GM12878 (cell line): ENCODE data around the gene NOM1. TPM values are rescaled to one million over a fixed set of nuclear protein-coding genes. Genes with fewer than 3 reads are reported as not detected.

Experiments used
- ATAC-seq: fragments of 200-7000 bp; cut with Tn5 transposase; 3 replicates; pipeline ENCODE4 v1.9.1; 2020; ENCODE audit warnings: mild to moderate bottlenecking, moderate library complexity
- BruUV-seq: library from RNA; stranded (reverse); fragments of 400-500 nt; replicated peaks from 2 replicates; lab custom pipeline; 2021; lab: Mats Ljungman, UMichigan
- CTCF ChIA-PET: fragments of 300-600 bp; sonication (Branson Sonifier 250); formaldehyde crosslinking; extraction: SDS; loops from one replicate; lab custom pipeline; 2021; ENCODE audit warnings: inconsistent platforms; lab: Yijun Ruan, JAX
- POLR2A ChIA-PET: fragments of 350-600 bp; formaldehyde crosslinking; extraction: SDS; loops from one replicate; lab custom pipeline; 2021; ENCODE audit warnings: inconsistent platforms; lab: Charles Lee
- RAD21 ChIA-PET: fragments of 300-600 bp; sonication (Branson Sonifier 250); formaldehyde crosslinking; loops from one replicate; lab custom pipeline; 2023; ENCODE audit warnings: antibody characterized with exemption; ENCODE audit not compliant: unreplicated experiment; lab: Charles Lee
- SMC1A ChIA-PET: fragments of 300-600 bp; sonication (Branson Sonifier 250); formaldehyde crosslinking; loops from one replicate; lab custom pipeline; 2023; ENCODE audit not compliant: unreplicated experiment, uncharacterized antibody; lab: Charles Lee
- DNase-seq: peaks from one replicate; pipeline ENCODE4 v3.0.0-alpha.2; 2011; ENCODE audit warnings: low read depth, low spot score
- FAIRE-seq: peaks from 3 replicates; lab custom pipeline; 2011; peaks lifted over from hg19 to GRCh38; lab: Jason Lieb, UNC
- H2AFZ ChIP-seq: 2 replicates; pipeline ENCODE4 v1.6.0; 2011; ENCODE audit warnings: low read depth, low read length, control low read depth; ENCODE audit not compliant: control insufficient read depth
- H3K27ac ChIP-seq: 2 replicates; pipeline ENCODE4 v1.5.1; 2011; ENCODE audit warnings: control low read depth; ENCODE audit not compliant: control insufficient read depth, insufficient read depth
- H3K27me3 ChIP-seq, 2 experiments: replicated peaks in 1 of 2; 2 replicates each; pipeline versions ENCODE4 v1.6.0 to v1.6.1; 2011; ENCODE audit warnings: low read length in 1 of 2; ENCODE audit not compliant: control insufficient read depth in 2 of 2, insufficient read depth in 2 of 2
- H3K36me3 ChIP-seq, 2 experiments: 2 replicates each; pipeline ENCODE4 v1.5.1; 2011; ENCODE audit warnings: low read length in 1 of 2; ENCODE audit not compliant: control insufficient read depth in 2 of 2, insufficient read depth in 2 of 2
- H3K4me1 ChIP-seq: 2 replicates; pipeline ENCODE4 v1.6.1; 2011; ENCODE audit warnings: mild to moderate bottlenecking, low read length, moderate library complexity, mixed read lengths; ENCODE audit not compliant: control insufficient read depth, insufficient read depth
- H3K4me2 ChIP-seq: 2 replicates; pipeline ENCODE4 v1.6.0; 2011; ENCODE audit warnings: control low read depth; ENCODE audit not compliant: control insufficient read depth, insufficient read depth
- H3K4me3 ChIP-seq: fragments of 200-600 bp; sonication (generic); 2 replicates; pipeline ENCODE4 v1.5.1; 2016
- H3K79me2 ChIP-seq: 2 replicates; pipeline ENCODE4 v1.6.0; 2011; ENCODE audit warnings: low read length; ENCODE audit not compliant: control insufficient read depth, insufficient read depth
- H3K9ac ChIP-seq: 2 replicates; pipeline ENCODE4 v1.8.0; 2011; ENCODE audit warnings: low read length, control low read depth, mixed read lengths; ENCODE audit not compliant: control insufficient read depth, insufficient read depth
- H3K9me3 ChIP-seq: replicated peaks from 3 replicates; pipeline ENCODE4 v1.5.1; 2011; ENCODE audit warnings: mild to moderate bottlenecking, low read length; ENCODE audit not compliant: control insufficient read depth, insufficient read depth
- H4K20me1 ChIP-seq: 2 replicates; pipeline ENCODE4 v1.6.0; 2011; ENCODE audit not compliant: control insufficient read depth, insufficient read depth
- CBX5 ChIP-seq: sonication (generic); IDR thresholded peaks from 2 replicates; pipeline ENCODE4 v1.6.1; 2016; ENCODE audit warnings: low read depth, moderate library complexity, mild to moderate bottlenecking, inconsistent platforms
- EED ChIP-seq: sonication (generic); IDR thresholded peaks from 2 replicates; pipeline ENCODE4 v1.6.1; 2016; ENCODE audit warnings: antibody characterized with exemption, low read depth
- KDM1A ChIP-seq: fragments of 200-600 bp; sonication (generic); IDR thresholded peaks from 2 replicates; pipeline ENCODE4 v1.6.1; 2016; ENCODE audit warnings: borderline replicate concordance
- NFYB ChIP-seq: IDR thresholded peaks from 2 replicates; pipeline ENCODE4 v1.6.1; 2011; ENCODE audit warnings: low read depth, mild to moderate bottlenecking, low read length, improper control_type of control experiment, moderate library complexity; ENCODE audit not compliant: insufficient read depth
- PBX3 ChIP-seq: IDR thresholded peaks from 2 replicates; pipeline ENCODE4 v1.6.1; 2011; ENCODE audit warnings: mild to moderate bottlenecking, low read depth, low read length, moderate library complexity; ENCODE audit not compliant: insufficient replicate concordance
- SIN3A ChIP-seq: IDR thresholded peaks from 2 replicates; pipeline ENCODE4 v1.6.1; 2012; ENCODE audit warnings: low read depth, low read length, improper control_type of control experiment
- ZNF217 ChIP-seq: fragments of 450-650 bp; IDR thresholded peaks from 2 replicates; pipeline ENCODE4 v1.6.1; 2017; ENCODE audit warnings: antibody characterized with exemption, mild to moderate bottlenecking
- WGBS: methylation state at CpG from one replicate; pipeline ENCODE4 v1.1.6; 2016; ENCODE audit warnings: low lambda C conversion rate; ENCODE audit not compliant: insufficient replicate concordance, insufficient coverage; ENCODE audit errors: missing lambda C conversion rate; 5-methylcytosine and 5-hydroxymethylcytosine counted together
- in situ Hi-C: fragments of 300-500 bp; cut with MboI; formaldehyde crosslinking; loops from 9 replicates; pipeline ENCODE4 v1.14.3; 2018; ENCODE audit warnings: mixed read lengths
- intact Hi-C: fragments of 100-400 bp; cut with micrococcal nuclease; formaldehyde crosslinking; loops from one replicate; pipeline ENCODE4 v1.14.2; 2022; ENCODE audit not compliant: unreplicated experiment
- polyA plus RNA-seq, 11 experiments: library from polyadenylated mRNA; depleted of rRNA in 4 of 11; unstranded in 6 of 11; stranded (reverse) in 5 of 11; fragments of >200 nt; fragmentation: Nextera tagmentation in 4 of 11; fragmentation: Illumina TruSeq in 1 of 11; extraction: Ambion mirVana in 4 of 11; extraction: Trizol in 1 of 11; gene quantifications; 1 replicate in 1 of 11; 2 replicates in 10 of 11; pipeline versions ENCODE4 v1.2.1 to v1.2.3, GENCODE V29; 2011 to 2016; ENCODE audit warnings: inconsistent platforms in 2 of 11, missing spikeins in 2 of 11, low read depth in 1 of 11
- total RNA-seq, 4 experiments: library from RNA; depleted of rRNA in 3 of 4; stranded (reverse); fragments of >200 nt in 3 of 4; fragmentation: Illumina TruSeq in 1 of 4; extraction: Trizol in 1 of 4; gene quantifications; 2 replicates each; pipeline versions ENCODE4 v1.2.1 to v1.2.3, GENCODE V29; 2013 to 2021

The NOM1 gene
- total and polyA plus RNA-seq, 10 of the 15 experiments (the other 5 are each of a cell fraction or from before 2014, with no cell fraction given), result 2.9 to 21.3 (median 17.8) TPM

GRCh38 chr7:157007470-157008066, 58.1 kb downstream of the NOM1 start:
- WGBS, result 27% methylated on average over 18 of the region's 18 CpGs
- H3K4me2 ChIP-seq, result no peak overlapping the region
- H3K36me3 ChIP-seq, result no peaks in the 10 kb centered on the region; a peak in 1 of 4 replicates
- no peak overlapping the region for H2AFZ ChIP-seq
- DNase-seq (no peak), FAIRE-seq (no peak), ATAC-seq (no peak)
- intact Hi-C loops (no loop called here), in situ Hi-C loops (no loop called here)
- H3K27me3 ChIP-seq, result peaks cover 0 to 22% of the 10 kb centered on the region in 2 experiments; a peak in 3 of 4 replicates
- no TSS peak for BruUV-seq
- ChIA-PET RAD21 (no interaction called here), SMC1A (interaction anchor here (2.5 kb wide), 1 partner anchor 16 kb away, joined by 6 read pairs; no protein-coding TSS in a partner anchor), CTCF (interaction anchor here (0.6 to 1.2 kb wide), 2 partner anchors 9 to 295 kb away, joined by 3 to 4 read pairs; no protein-coding TSS in a partner anchor), POLR2A (interaction anchor here (1.3 kb wide), 1 partner anchor 89 kb away, joined by 3 read pairs; no protein-coding TSS in a partner anchor)
- no peaks in the 10 kb centered on the region for H3K79me2 ChIP-seq
- peaks cover 7% of the 10 kb centered on the region for H3K4me1 ChIP-seq
- H3K9ac ChIP-seq, result no peak overlapping the region
- no peaks in the 10 kb centered on the region for H4K20me1 ChIP-seq
- TF ChIP-seq PBX3 (no peak), KDM1A (no peak), ZNF217 (no peak), EED (no peak), NFYB (no peak), CBX5 (no peak), SIN3A (no peak)
- H3K9me3 ChIP-seq, result no peaks in the 10 kb centered on the region; the same call in 2 of the 3 replicates
- H3K4me3 ChIP-seq, result no peak overlapping the region
- no peak overlapping the region for H3K27ac ChIP-seq
